Lung (tissue), 12 donors: ENCODE measurements around the gene XIRP2. TPM values are rescaled to one million over a fixed set of nuclear protein-coding genes. Genes with fewer than 3 reads are reported as not detected.

Experiments
- ATAC-seq: fragments of 200-7000 bp; cut with Tn5 transposase; one replicate; pipeline ENCODE4 v1.9.1; 2020; ENCODE audit warnings: moderate number of reproducible peaks; ENCODE audit not compliant: insufficient read depth, low FRiP score
- DNase-seq, 3 donors: peaks; one replicate each; pipeline ENCODE4 v3.0.0-alpha.2; 2013 to 2017
- H3K27ac ChIP-seq, 2 donors: one replicate each; pipeline ENCODE4 v1.5.1; 2013; ENCODE audit warnings: mild to moderate bottlenecking in 2 of 2, moderate library complexity in 2 of 2, control low read depth in 1 of 2, inconsistent platforms in 1 of 2, low read depth in 1 of 2, low read length in 1 of 2
- H3K27me3 ChIP-seq, 3 donors: one replicate each; pipeline ENCODE4 v1.5.1; 2013; ENCODE audit warnings: low read length in 2 of 3; ENCODE audit not compliant: control insufficient read depth in 3 of 3, insufficient read depth in 3 of 3
- H3K36me3 ChIP-seq, 4 donors: one replicate each; pipeline ENCODE4 v1.5.1; 2013; ENCODE audit warnings: low read length in 4 of 4, mild to moderate bottlenecking in 1 of 4, moderate library complexity in 1 of 4; ENCODE audit not compliant: control insufficient read depth in 4 of 4, insufficient read depth in 4 of 4
- H3K4me1 ChIP-seq, 5 donors: one replicate each; pipeline ENCODE4 v1.5.1; 2013; ENCODE audit warnings: low read length in 5 of 5, mild to moderate bottlenecking in 2 of 5, moderate library complexity in 1 of 5; ENCODE audit not compliant: control insufficient read depth in 5 of 5, insufficient read depth in 5 of 5
- H3K4me3 ChIP-seq: one replicate; pipeline ENCODE4 v1.5.1; 2013; ENCODE audit warnings: mild to moderate bottlenecking, control low read depth, moderate library complexity
- H3K9ac ChIP-seq, 2 donors: one replicate each; pipeline ENCODE4 v1.5.1; 2013; ENCODE audit warnings: low read length in 2 of 2, control low read depth in 1 of 2; ENCODE audit not compliant: insufficient read depth in 1 of 2
- H3K9me3 ChIP-seq, 4 donors: one replicate each; pipeline ENCODE4 v1.5.1; 2013; ENCODE audit warnings: low read length in 3 of 4, mild to moderate bottlenecking in 1 of 4, moderate library complexity in 1 of 4; ENCODE audit not compliant: control insufficient read depth in 4 of 4, insufficient read depth in 3 of 4
- WGBS, 2 donors: extraction: QIAGEN DNeasy Blood & Tissue Kit; methylation state at CpG; one replicate each; pipeline ENCODE4 v1.1.7; 2013; 5-methylcytosine and 5-hydroxymethylcytosine counted together
- polyA plus RNA-seq, 2 donors: library from polyadenylated mRNA; stranded (reverse); fragments of 200-250 nt; gene quantifications; one replicate each; pipeline ENCODE4 v1.2.1, GENCODE V29; 2013
- total RNA-seq, 2 donors: library from RNA; depleted of rRNA in 1 of 2; stranded (reverse); fragments of >200 nt in 1 of 2; gene quantifications; one replicate each; pipeline ENCODE4 v1.2.1, GENCODE V29; 2014 to 2021
- TF ChIP-seq, protein P1 (sequence below): IDR thresholded peaks from 2 replicates; pipeline ENCODE4 v1.5.1; 2012; ENCODE audit warnings: mild to moderate bottlenecking; ENCODE audit errors: control extremely low read depth, extremely low read depth
- donor health status: control.
- donor health status: control.
- donor health status: Bipolar disorder and iron deficiency.
- donor health status: healthy.
- donor health status: DM: yes; HTN: yes; CAD: no.

The XIRP2 gene
- total and polyA plus RNA-seq, 4 donors: 0.11 to 0.46 (median 0.14) TPM; not detected in 1

DNA sequence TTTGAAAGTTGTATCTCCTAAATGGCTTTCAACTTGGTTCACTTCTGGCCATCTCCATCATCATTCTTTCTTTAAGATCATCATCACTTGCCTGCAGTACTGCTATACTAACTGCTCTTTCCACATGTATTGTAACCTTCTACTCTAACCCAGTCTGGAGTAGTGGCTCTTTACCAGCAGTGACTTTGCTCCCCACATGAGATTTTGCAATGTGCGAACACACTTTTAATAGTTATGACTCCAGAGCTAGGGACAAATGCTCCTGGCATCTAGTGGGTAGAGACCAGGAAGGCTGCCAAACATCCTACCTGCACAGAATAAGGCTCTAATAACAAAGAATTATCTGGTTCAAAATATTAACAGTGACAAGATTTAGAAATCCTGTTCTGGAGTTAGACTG, 243.8 kb downstream of the XIRP2 start:
- H3K27ac ChIP-seq: no peak overlapping the region
- TF ChIP-seq, protein P1, sequence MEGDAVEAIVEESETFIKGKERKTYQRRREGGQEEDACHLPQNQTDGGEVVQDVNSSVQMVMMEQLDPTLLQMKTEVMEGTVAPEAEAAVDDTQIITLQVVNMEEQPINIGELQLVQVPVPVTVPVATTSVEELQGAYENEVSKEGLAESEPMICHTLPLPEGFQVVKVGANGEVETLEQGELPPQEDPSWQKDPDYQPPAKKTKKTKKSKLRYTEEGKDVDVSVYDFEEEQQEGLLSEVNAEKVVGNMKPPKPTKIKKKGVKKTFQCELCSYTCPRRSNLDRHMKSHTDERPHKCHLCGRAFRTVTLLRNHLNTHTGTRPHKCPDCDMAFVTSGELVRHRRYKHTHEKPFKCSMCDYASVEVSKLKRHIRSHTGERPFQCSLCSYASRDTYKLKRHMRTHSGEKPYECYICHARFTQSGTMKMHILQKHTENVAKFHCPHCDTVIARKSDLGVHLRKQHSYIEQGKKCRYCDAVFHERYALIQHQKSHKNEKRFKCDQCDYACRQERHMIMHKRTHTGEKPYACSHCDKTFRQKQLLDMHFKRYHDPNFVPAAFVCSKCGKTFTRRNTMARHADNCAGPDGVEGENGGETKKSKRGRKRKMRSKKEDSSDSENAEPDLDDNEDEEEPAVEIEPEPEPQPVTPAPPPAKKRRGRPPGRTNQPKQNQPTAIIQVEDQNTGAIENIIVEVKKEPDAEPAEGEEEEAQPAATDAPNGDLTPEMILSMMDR: no peak
- H3K4me3 ChIP-seq: no peak overlapping the region
- DNase-seq: no peak
- ATAC-seq: no peak
- no peaks in the 10 kb centered on the region for H3K9me3 ChIP-seq
- no peaks in the 10 kb centered on the region for H3K36me3 ChIP-seq
- H3K4me1 ChIP-seq: peaks cover 0 to 17% (median 4%) of the 10 kb centered on the region in 5 donors
- H3K9ac ChIP-seq: no peak overlapping the region
- 96 to 100% methylated on average over 1 of the region's 1 CpG for WGBS, 2 donors
- H3K27me3 ChIP-seq: no peaks in the 10 kb centered on the region

- ATAC-seq (no peak), DNase-seq (no peak)
- Histone ChIP-seq H3K9me3 (no peaks in the 10 kb centered on the region), H3K9ac (no peak overlapping the region), H3K4me1 (peaks cover 0 to 26% (median 4%) of the 10 kb centered on the region in 5 donors), H3K27ac (no peak overlapping the region), H3K27me3 (no peaks in the 10 kb centered on the region), H3K4me3 (no peak overlapping the region), H3K36me3 (no peaks in the 10 kb centered on the region)
- TF ChIP-seq, protein P1: no peak
- WGBS, 2 donors: 74 to 92% methylated on average over 3 of the region's 3 CpGs
Measured at GRCh38 chr2:167132906-167133555, 244.8 kb downstream of the XIRP2 start.

DNA sequence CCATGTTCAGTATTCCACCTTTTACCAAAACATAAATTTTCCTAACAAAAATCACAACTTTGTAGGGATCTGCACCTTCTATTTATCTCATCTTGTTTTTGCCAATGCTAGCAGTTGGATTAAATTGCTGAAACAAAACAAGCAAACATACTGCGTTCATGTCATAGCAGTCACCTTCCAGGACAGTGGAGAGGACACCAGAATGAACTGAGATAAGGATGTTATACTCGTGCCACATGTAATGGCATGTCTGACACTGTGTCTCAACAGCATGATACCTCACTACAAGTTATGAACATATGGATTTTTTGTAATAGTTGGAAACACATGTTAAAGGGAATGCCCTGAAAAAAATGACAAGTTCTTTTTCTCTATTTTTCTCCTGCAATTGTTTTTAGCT, 245.3 kb downstream of the XIRP2 start:
- no peaks in the 10 kb centered on the region for H3K36me3 ChIP-seq
- ATAC-seq (no peak), DNase-seq (no peak)
- H3K27me3 ChIP-seq: no peaks in the 10 kb centered on the region
- WGBS, 2 donors: 91 to 96% methylated on average over 2 of the region's 2 CpGs
- H3K9me3 ChIP-seq: no peaks in the 10 kb centered on the region
- H3K27ac ChIP-seq: no peak overlapping the region
- H3K4me3 ChIP-seq: no peak overlapping the region
- H3K4me1 ChIP-seq: peaks cover 0 to 30% (median 4%) of the 10 kb centered on the region in 5 donors
- H3K9ac ChIP-seq: no peak overlapping the region
- TF ChIP-seq, protein P1: no peak
